ENCODE measurements around the gene PDGFC.

Gene PDGFC

DNA sequence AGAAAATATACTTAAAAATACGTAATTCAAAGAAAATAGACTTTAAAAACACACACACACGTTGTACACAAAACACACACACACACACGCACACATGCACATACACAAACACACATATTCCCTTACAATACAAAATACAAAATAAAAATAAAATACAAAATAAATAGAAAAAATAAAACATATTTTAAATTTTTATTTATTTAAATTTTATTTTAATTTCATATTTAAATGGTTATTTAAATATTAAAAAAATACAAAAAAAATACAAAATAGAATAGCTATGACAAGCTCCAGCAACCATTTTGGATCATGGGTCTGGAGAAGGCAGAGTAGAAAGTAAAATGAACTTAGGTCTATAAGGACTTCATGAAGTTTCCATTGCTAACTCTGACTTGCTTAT is 34.2 kb upstream of the PDGFC start:
- Histone ChIP-seq H3K36me3 (ENCODE audit: insufficient read depth) (no peaks in the 10 kb centered on the region), H3K27ac (no peak overlapping the region), H3K4me3 (IDR thresholded peaks at IDR 0.05; ENCODE audit: insufficient read depth, low read depth, low read length) (no peak overlapping the region), H3K27me3 (ENCODE audit: insufficient read depth, low read depth) (no peaks in the 10 kb centered on the region), H3K4me1 (ENCODE audit: low read depth, poor library complexity, severe bottlenecking) (no peaks in the 10 kb centered on the region), H2AFZ (ENCODE audit: low read depth) (no peak overlapping the region), H4K20me1 (ENCODE audit: insufficient read depth) (no peaks in the 10 kb centered on the region), H3K4me2 (no peak overlapping the region), H3K9ac (no peak overlapping the region), H3K79me2 (ENCODE audit: insufficient read depth, low read depth) (no peaks in the 10 kb centered on the region)
- TF ChIP-seq, protein P1, sequence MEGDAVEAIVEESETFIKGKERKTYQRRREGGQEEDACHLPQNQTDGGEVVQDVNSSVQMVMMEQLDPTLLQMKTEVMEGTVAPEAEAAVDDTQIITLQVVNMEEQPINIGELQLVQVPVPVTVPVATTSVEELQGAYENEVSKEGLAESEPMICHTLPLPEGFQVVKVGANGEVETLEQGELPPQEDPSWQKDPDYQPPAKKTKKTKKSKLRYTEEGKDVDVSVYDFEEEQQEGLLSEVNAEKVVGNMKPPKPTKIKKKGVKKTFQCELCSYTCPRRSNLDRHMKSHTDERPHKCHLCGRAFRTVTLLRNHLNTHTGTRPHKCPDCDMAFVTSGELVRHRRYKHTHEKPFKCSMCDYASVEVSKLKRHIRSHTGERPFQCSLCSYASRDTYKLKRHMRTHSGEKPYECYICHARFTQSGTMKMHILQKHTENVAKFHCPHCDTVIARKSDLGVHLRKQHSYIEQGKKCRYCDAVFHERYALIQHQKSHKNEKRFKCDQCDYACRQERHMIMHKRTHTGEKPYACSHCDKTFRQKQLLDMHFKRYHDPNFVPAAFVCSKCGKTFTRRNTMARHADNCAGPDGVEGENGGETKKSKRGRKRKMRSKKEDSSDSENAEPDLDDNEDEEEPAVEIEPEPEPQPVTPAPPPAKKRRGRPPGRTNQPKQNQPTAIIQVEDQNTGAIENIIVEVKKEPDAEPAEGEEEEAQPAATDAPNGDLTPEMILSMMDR (conservative IDR thresholded peaks at IDR 0.05; ENCODE audit: low read depth, low read length), result no peak

DNA sequence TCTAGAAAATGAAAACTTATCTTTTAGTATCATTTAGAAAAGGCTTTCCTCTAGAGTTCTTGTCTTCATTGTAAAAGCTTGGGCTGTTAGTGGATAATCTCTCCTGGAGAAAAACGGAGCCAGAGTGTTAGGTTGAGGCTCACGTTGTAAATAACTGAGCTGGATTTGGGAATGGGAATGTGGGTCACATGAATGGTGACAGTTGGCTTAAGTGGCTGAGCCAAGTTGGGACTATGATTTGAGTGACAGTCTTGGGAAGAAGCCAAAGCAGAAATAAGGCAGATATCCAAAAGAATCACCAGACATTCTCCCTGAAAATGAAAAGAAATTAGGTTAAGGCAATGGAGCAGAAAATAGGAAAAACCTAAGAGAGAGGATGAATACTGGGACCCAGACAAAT is 33.6 kb upstream of the PDGFC start:
- no peaks in the 10 kb centered on the region for H3K27me3 ChIP-seq (ENCODE audit: insufficient read depth, low read depth)
- H3K4me3 ChIP-seq (IDR thresholded peaks at IDR 0.05; ENCODE audit: insufficient read depth, low read depth, low read length), result no peak overlapping the region
- H3K9ac ChIP-seq, result no peak overlapping the region
- TF ChIP-seq, protein P1 (conservative IDR thresholded peaks at IDR 0.05; ENCODE audit: low read depth, low read length), result no peak
- no peaks in the 10 kb centered on the region for H3K36me3 ChIP-seq (ENCODE audit: insufficient read depth)
- no peak overlapping the region for H3K4me2 ChIP-seq
- no peak overlapping the region for H2AFZ ChIP-seq (ENCODE audit: low read depth)
- no peaks in the 10 kb centered on the region for H4K20me1 ChIP-seq (ENCODE audit: insufficient read depth)
- no peaks in the 10 kb centered on the region for H3K4me1 ChIP-seq (ENCODE audit: low read depth, poor library complexity, severe bottlenecking)
- H3K27ac ChIP-seq, result no peak overlapping the region
- H3K79me2 ChIP-seq (ENCODE audit: insufficient read depth, low read depth), result no peaks in the 10 kb centered on the region

DNA sequence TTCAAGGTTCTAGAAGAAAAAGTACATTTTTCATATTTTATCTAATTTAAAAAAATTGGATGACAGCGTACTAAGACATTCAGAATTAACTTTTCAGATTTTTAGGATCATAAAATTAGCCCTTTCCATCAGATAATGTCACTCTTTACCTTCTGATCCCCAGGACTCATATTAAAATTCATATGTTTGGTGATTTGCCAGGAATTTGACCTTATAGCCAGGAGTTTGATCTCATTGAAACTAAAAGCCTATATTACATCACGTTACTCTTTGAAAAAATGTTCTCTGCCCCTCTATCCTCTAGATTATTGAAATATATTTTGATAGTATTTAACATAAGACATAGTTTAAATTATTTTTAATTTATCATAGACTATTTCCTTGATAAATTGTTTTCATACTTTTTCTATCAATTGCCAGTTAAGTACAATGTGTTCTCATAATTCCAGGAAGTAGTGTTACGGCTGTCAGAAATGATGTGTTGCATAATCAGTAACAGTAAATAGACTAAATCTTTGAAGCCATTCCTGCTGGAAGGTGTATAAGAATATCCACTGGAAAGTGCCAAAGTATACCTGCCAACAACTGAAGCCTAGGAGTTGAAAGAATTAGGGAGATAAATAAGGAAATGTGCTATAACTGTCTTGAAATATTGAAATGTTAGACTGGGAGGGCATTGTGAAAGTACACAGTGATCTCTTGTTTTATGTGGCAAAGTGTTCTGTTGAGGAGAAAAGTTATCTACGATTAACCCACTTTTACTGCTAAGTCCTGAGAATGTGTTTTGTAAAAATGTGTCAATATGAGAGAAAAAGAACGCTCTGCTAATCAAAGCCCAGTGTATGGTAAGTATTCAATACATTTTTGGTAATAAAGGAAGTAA is 32.9 kb upstream of the PDGFC start:
- H3K79me2 ChIP-seq (ENCODE audit: insufficient read depth, low read depth), result no peaks in the 10 kb centered on the region
- H3K9ac ChIP-seq, result no peak overlapping the region
- TF ChIP-seq, protein P1 (conservative IDR thresholded peaks at IDR 0.05; ENCODE audit: low read depth, low read length), result no peak
- no peaks in the 10 kb centered on the region for H4K20me1 ChIP-seq (ENCODE audit: insufficient read depth)
- no peak overlapping the region for H3K4me2 ChIP-seq
- no peak overlapping the region for H3K27ac ChIP-seq
- no peak overlapping the region for H3K4me3 ChIP-seq (IDR thresholded peaks at IDR 0.05; ENCODE audit: insufficient read depth, low read depth, low read length)
- no peaks in the 10 kb centered on the region for H3K4me1 ChIP-seq (ENCODE audit: low read depth, poor library complexity, severe bottlenecking)
- no peaks in the 10 kb centered on the region for H3K36me3 ChIP-seq (ENCODE audit: insufficient read depth)
- no peak overlapping the region for H2AFZ ChIP-seq (ENCODE audit: low read depth)
- H3K27me3 ChIP-seq (ENCODE audit: insufficient read depth, low read depth), result no peaks in the 10 kb centered on the region

DNA sequence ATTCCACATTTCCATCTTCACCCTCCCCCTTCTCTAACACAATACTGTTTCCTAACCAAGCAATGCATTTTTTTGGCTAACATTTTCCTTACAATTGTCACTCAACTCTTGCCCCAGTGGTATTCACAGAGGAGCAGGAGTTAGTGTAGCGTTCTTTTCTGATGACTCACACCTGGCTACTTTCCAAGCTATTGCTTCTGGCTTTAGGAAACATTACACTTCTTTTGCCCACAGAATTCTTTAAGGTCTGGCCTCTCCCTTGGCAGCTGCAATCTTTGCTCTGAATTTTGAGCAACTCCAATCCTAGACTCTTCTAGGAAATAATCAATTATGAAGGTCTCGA is 27.5 kb upstream of the PDGFC start:
- Histone ChIP-seq H3K27me3 (ENCODE audit: insufficient read depth, low read depth) (no peaks in the 10 kb centered on the region), H3K4me2 (no peak overlapping the region), H3K36me3 (ENCODE audit: insufficient read depth) (no peaks in the 10 kb centered on the region), H3K79me2 (ENCODE audit: insufficient read depth, low read depth) (no peaks in the 10 kb centered on the region), H3K9ac (no peak overlapping the region), H3K4me3 (IDR thresholded peaks at IDR 0.05; ENCODE audit: insufficient read depth, low read depth, low read length) (no peak overlapping the region), H2AFZ (ENCODE audit: low read depth) (no peak overlapping the region), H4K20me1 (ENCODE audit: insufficient read depth) (no peaks in the 10 kb centered on the region), H3K4me1 (ENCODE audit: low read depth, poor library complexity, severe bottlenecking) (no peaks in the 10 kb centered on the region), H3K27ac (no peak overlapping the region)
- TF ChIP-seq, protein P1 (conservative IDR thresholded peaks at IDR 0.05; ENCODE audit: low read depth, low read length), result no peak
